OCI-LY7 (cell line): ENCODE data around the gene LDHAL6B. TPM values are rescaled to one million over a fixed set of nuclear protein-coding genes. Genes with fewer than 3 reads are reported as not detected.

ENCODE experiments used
- BruUV-seq: library from RNA; stranded (reverse); fragments of 400-500 nt; replicated peaks from 2 replicates; lab custom pipeline; 2021; lab: Mats Ljungman, UMichigan
- CTCF ChIA-PET: fragments of 300-600 bp; sonication (Branson Sonifier 250); formaldehyde crosslinking; loops from one replicate; lab custom pipeline; 2022; ENCODE audit warnings: antibody characterized with exemption; ENCODE audit not compliant: unreplicated experiment; lab: Charles Lee
- POLR2A ChIA-PET: fragments of 300-600 bp; sonication (Branson Sonifier 250); formaldehyde crosslinking; loops from one replicate; lab custom pipeline; 2022; ENCODE audit warnings: antibody characterized with exemption; lab: Charles Lee
- DNase-seq: peaks from one replicate; pipeline ENCODE4 v3.0.0-alpha.2; 2015; ENCODE audit warnings: low spot score
- H2AFZ ChIP-seq: fragments of 200-600 bp; sonication (generic), shearing (Covaris generic); 2 replicates; pipeline ENCODE4 v1.6.1; 2014; ENCODE audit warnings: mild to moderate bottlenecking, antibody characterized with exemption, low read length, moderate library complexity
- H3K27ac ChIP-seq: fragments of 200-600 bp; sonication (generic); 2 replicates; pipeline ENCODE4 v1.5.1; 2014; ENCODE audit warnings: mixed run types, low read depth, mild to moderate bottlenecking, moderate library complexity, low read length, inconsistent platforms; ENCODE audit not compliant: poor library complexity, severe bottlenecking
- H3K36me3 ChIP-seq: fragments of 200-600 bp; sonication (generic); 2 replicates; pipeline ENCODE4 v1.6.1; 2014; ENCODE audit warnings: mild to moderate bottlenecking, antibody characterized with exemption, low read length, moderate library complexity, mixed read lengths; ENCODE audit not compliant: insufficient read depth
- H3K4me1 ChIP-seq: fragments of 200-600 bp; sonication (generic); 2 replicates; pipeline ENCODE4 v1.5.1; 2014; ENCODE audit warnings: mild to moderate bottlenecking, low read length; ENCODE audit not compliant: insufficient read depth, poor library complexity, severe bottlenecking
- H3K4me2 ChIP-seq: fragments of 200-600 bp; sonication (generic); 2 replicates; pipeline ENCODE4 v1.6.1; 2014; ENCODE audit warnings: mild to moderate bottlenecking, low read length
- H3K4me3 ChIP-seq: fragments of 200-600 bp; sonication (generic); 2 replicates; pipeline ENCODE4 v1.5.1; 2014; ENCODE audit warnings: mild to moderate bottlenecking, low read depth, low read length; ENCODE audit not compliant: poor library complexity, severe bottlenecking
- H3K79me2 ChIP-seq: fragments of 200-600 bp; sonication (generic); 2 replicates; pipeline ENCODE4 v1.6.1; 2016; ENCODE audit warnings: low read depth, mild to moderate bottlenecking, low read length, moderate library complexity, mixed read lengths; ENCODE audit not compliant: insufficient read depth
- H3K9me2 ChIP-seq: fragments of 200-600 bp; sonication (generic); 2 replicates; pipeline ENCODE4 v1.6.1; 2016; ENCODE audit warnings: mild to moderate bottlenecking, low read length, mixed read lengths; ENCODE audit not compliant: insufficient read depth
- H3K9me3 ChIP-seq: fragments of 200-600 bp; sonication (generic); 2 replicates; pipeline ENCODE4 v1.6.1; 2014; ENCODE audit warnings: mild to moderate bottlenecking, mixed run types, low read length, mixed read lengths
- H4K20me1 ChIP-seq: fragments of 200-600 bp; sonication (generic); 2 replicates; pipeline ENCODE4 v1.6.1; 2014; ENCODE audit warnings: mild to moderate bottlenecking, antibody characterized with exemption, low read length, moderate library complexity, mixed read lengths; ENCODE audit not compliant: insufficient read depth
- EZH2phosphoT487 ChIP-seq: fragments of 200-600 bp; sonication (generic); IDR thresholded peaks from 2 replicates; pipeline ENCODE4 v1.6.1; 2018; ENCODE audit warnings: low read depth, borderline replicate concordance, mild to moderate bottlenecking, mixed run types, antibody characterized with exemption, low read length, moderate library complexity, mixed read lengths
- intact Hi-C: fragments of 100-400 bp; cut with micrococcal nuclease; formaldehyde crosslinking; loops from one replicate; pipeline ENCODE4 v1.10.0; 2022; ENCODE audit not compliant: unreplicated experiment
- total RNA-seq, 2 experiments: library from RNA; depleted of rRNA in 1 of 2; stranded (reverse); fragments of >200 nt in 1 of 2; shearing (Covaris generic) in 1 of 2; gene quantifications; 2 replicates each; pipeline ENCODE4 v1.2.3, GENCODE V29; 2014 to 2022
- TF ChIP-seq, protein P1 (sequence below): fragments of 200-600 bp; sonication (generic); conservative IDR thresholded peaks from 2 replicates; pipeline ENCODE4 v1.5.1; 2014; ENCODE audit warnings: mild to moderate bottlenecking, antibody characterized with exemption, low read length, moderate library complexity, mixed read lengths

Gene LDHAL6B
- total RNA-seq, 2 experiments from 2014 or later, result 0.09 TPM; not detected in 1

- ChIA-PET CTCF (no interaction called here), POLR2A (no interaction called here)
- intact Hi-C loops, result no loop called here
- TF ChIP-seq, protein P1, sequence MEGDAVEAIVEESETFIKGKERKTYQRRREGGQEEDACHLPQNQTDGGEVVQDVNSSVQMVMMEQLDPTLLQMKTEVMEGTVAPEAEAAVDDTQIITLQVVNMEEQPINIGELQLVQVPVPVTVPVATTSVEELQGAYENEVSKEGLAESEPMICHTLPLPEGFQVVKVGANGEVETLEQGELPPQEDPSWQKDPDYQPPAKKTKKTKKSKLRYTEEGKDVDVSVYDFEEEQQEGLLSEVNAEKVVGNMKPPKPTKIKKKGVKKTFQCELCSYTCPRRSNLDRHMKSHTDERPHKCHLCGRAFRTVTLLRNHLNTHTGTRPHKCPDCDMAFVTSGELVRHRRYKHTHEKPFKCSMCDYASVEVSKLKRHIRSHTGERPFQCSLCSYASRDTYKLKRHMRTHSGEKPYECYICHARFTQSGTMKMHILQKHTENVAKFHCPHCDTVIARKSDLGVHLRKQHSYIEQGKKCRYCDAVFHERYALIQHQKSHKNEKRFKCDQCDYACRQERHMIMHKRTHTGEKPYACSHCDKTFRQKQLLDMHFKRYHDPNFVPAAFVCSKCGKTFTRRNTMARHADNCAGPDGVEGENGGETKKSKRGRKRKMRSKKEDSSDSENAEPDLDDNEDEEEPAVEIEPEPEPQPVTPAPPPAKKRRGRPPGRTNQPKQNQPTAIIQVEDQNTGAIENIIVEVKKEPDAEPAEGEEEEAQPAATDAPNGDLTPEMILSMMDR, result no peak
- TF ChIP-seq EZH2phosphoT487, result no peak
- Histone ChIP-seq H2AFZ (no peak overlapping the region), H3K4me3 (no peak overlapping the region), H3K27ac (no peak overlapping the region), H4K20me1 (no peaks in the 10 kb centered on the region), H3K4me2 (no peak overlapping the region), H3K79me2 (no peaks in the 10 kb centered on the region), H3K4me1 (no peaks in the 10 kb centered on the region), H3K9me3 (peaks cover 5% of the 10 kb centered on the region), H3K9me2 (no peaks in the 10 kb centered on the region), H3K36me3 (no peaks in the 10 kb centered on the region)
- BruUV-seq, result no TSS peak
- DNase-seq, result no peak
Observed at GRCh38 chr15:59186501-59186900, 20.1 kb upstream of the LDHAL6B start.

- intact Hi-C loops, result no loop called here
- Histone ChIP-seq H3K4me3 (no peak overlapping the region), H3K27ac (no peak overlapping the region), H3K9me3 (no peaks in the 10 kb centered on the region), H3K79me2 (no peaks in the 10 kb centered on the region), H3K4me1 (no peaks in the 10 kb centered on the region), H4K20me1 (no peaks in the 10 kb centered on the region), H3K36me3 (no peaks in the 10 kb centered on the region), H3K9me2 (no peaks in the 10 kb centered on the region), H2AFZ (no peak overlapping the region), H3K4me2 (no peak overlapping the region)
- TF ChIP-seq EZH2phosphoT487, result no peak
- TF ChIP-seq, protein P1, result no peak
- POLR2A ChIA-PET, result no interaction called here
- CTCF ChIA-PET, result no interaction called here
- no peak for DNase-seq
- BruUV-seq, result no TSS peak
Observed at GRCh38 chr15:59189241-59189640, 17.4 kb upstream of the LDHAL6B start.

- TF ChIP-seq, protein P1, result no peak
- no peak for TF ChIP-seq EZH2phosphoT487
- H3K9me2 ChIP-seq, result no peaks in the 10 kb centered on the region
- BruUV-seq, result no TSS peak
- intact Hi-C loops, result no loop called here
- H3K4me1 ChIP-seq, result no peaks in the 10 kb centered on the region
- no peaks in the 10 kb centered on the region for H3K9me3 ChIP-seq
- H4K20me1 ChIP-seq, result no peaks in the 10 kb centered on the region
- H3K4me3 ChIP-seq, result no peak overlapping the region
- H3K79me2 ChIP-seq, result no peaks in the 10 kb centered on the region
- ChIA-PET CTCF (no interaction called here), POLR2A (no interaction called here)
- no peak for DNase-seq
- no peaks in the 10 kb centered on the region for H3K36me3 ChIP-seq
- H3K27ac ChIP-seq, result no peak overlapping the region
- no peak overlapping the region for H2AFZ ChIP-seq
- no peak overlapping the region for H3K4me2 ChIP-seq
Observed at GRCh38 chr15:59190291-59190690, 16.4 kb upstream of the LDHAL6B start.
